ENCODE results near the gene TMEM80. TPM values are rescaled to one million over a fixed set of nuclear protein-coding genes. Genes with fewer than 3 reads are reported as not detected.

The TMEM80 gene
- total and polyA plus RNA-seq, 2 of the 8 experiments (the other 6 are each of a cell fraction or from before 2014, with no cell fraction given): 8.0 to 16.3 TPM

DNA sequence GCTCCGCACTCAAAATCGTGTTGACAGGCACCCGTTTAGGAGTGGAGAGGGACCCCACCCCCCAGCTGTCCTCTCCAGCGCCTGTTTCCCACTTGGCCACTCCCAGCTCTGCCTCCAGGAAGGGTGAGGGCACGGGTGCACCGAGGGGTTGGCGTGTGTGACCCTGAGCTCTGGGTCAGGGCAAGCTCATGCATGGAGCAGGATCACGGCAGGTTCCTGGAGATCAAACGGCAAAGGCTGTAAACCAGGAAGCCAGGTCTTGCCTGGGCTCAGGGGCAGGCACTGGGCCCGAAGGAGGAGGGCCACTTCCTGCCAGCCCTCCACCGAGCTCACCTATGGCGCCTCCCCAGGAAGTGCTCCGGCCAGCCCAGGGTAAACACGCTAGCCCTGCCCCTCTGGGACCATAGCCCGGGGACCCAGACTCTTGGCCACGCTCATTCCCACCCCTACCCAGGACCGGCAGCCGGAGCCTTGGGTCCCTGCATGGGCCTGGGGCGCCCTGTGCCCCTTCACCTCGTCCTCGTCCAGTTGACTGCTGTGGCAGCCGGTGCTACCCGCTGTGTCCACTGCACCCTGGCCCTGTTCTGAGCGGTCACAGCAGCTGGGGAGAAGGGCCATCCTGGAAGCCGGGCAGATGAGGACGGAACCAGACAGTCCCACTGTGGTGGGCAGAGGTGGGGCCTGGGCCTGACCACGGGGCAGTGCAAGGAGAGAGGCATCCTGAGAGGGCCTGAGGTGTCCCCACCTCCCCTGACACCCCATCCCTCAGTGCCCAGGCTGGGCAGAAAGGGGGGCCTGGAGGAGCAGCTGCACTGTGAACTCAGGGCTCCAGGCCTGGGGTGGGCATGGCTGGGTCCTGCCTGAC is 9.4 kb downstream of the TMEM80 start:
- peak overlapping the region; percentile 97; the same call in 1 of the 2 replicates for H2BK15ac ChIP-seq (ENCODE audit: low read length)
- 0 out of 2 replicates have a peak overlapping the region, but pooled peaks have one; percentile 48 for H2BK20ac ChIP-seq (ENCODE audit: low read length)
- H3K14ac ChIP-seq (ENCODE audit: insufficient read length): no peak overlapping the region
- H4K91ac ChIP-seq (replicated peaks; ENCODE audit: insufficient read length, low read length): peak overlapping the region; percentile 91
- no peak overlapping the region; the same call in 1 of the 2 replicates for H4K8ac ChIP-seq (ENCODE audit: extremely low read depth, insufficient read depth, low read length)
- H3K23ac ChIP-seq (ENCODE audit: insufficient read length): no peak overlapping the region
- H2BK12ac ChIP-seq (ENCODE audit: low read depth, low read length): peak overlapping the region; percentile 50; the same call in 1 of the 2 replicates
- no peaks in the 10 kb centered on the region for H3K79me1 ChIP-seq (ENCODE audit: low read depth, low read length)
- peak overlapping the region; percentile 30 for H4K5ac ChIP-seq (ENCODE audit: insufficient read length, low read depth, low read length)
- H3K9ac ChIP-seq (replicated peaks in 1 of 4; ENCODE audit: extremely low read depth in 1 of 4, low read depth in 3 of 4, low read length in 3 of 4): no peak overlapping the region
- H2BK120ac ChIP-seq (replicated peaks; ENCODE audit: low read depth, low read length): no peak overlapping the region
- WGBS, 2 experiments (ENCODE audit: extremely low coverage in 1 of 2, insufficient coverage in 1 of 2, insufficient read length in 1 of 2, insufficient replicate concordance in 2 of 2, low coverage in 1 of 2, low lambda C conversion rate in 2 of 2, missing lambda C conversion rate in 1 of 2): 88% methylated on average over 26 of the region's 27 CpGs; no CpG with 5 or more reads in 1 of the 2 experiments
- H2AFZ ChIP-seq (ENCODE audit: low read length): no peak overlapping the region
- H3K79me2 ChIP-seq (ENCODE audit: control insufficient read depth in 1 of 2, insufficient read depth in 2 of 2, low read length in 2 of 2): no peaks in the 10 kb centered on the region
- peaks cover 8% of the 10 kb centered on the region; the same call in 1 of the 2 replicates for H3K23me2 ChIP-seq (ENCODE audit: low read depth, low read length)
- no peaks in the 10 kb centered on the region for H3K9me3 ChIP-seq (ENCODE audit: insufficient read depth in 2 of 2, low read depth in 1 of 2, low read length in 1 of 2)
- H3K4me2 ChIP-seq (ENCODE audit: insufficient read depth in 1 of 2, low read depth in 2 of 2, low read length in 2 of 2): peak overlapping the region; percentile 62 to 85; a peak in 3 of 4 replicates
- POLR2A ChIA-PET (ENCODE audit: partially characterized antibody): interaction anchor here (1.0 to 2.4 kb wide), 12 partner anchors 10 to 91 kb away, joined by 3 to 16 read pairs (median 4); partner anchors contain the start of genes CEND1, DEAF1, TALDO1 and TMEM80
- H3K4me1 ChIP-seq (replicated peaks in 1 of 4; ENCODE audit: control insufficient read depth in 3 of 4, insufficient read depth in 4 of 4, low read length in 3 of 4): peaks cover 0 to 43% (median 31%) of the 10 kb centered on the region in 4 experiments; a peak in 6 of 7 replicates
- FAIRE-seq: no peak
- no peaks in the 10 kb centered on the region for H3K36me3 ChIP-seq (ENCODE audit: control insufficient read depth in 2 of 4, insufficient read depth in 4 of 4, low read length in 3 of 4)
- peak overlapping the region in 1 of 4 experiments; percentile 64; a peak in 2 of 8 replicates for H3K4me3 ChIP-seq (ENCODE audit: extremely low read depth in 1 of 4, insufficient read depth in 2 of 4, low read depth in 3 of 4, low read length in 4 of 4)
- peak overlapping the region; percentile 86; the same call in 1 of the 2 replicates for H2AK5ac ChIP-seq (ENCODE audit: low read depth, low read length)
- TF ChIP-seq CHD2 (IDR thresholded peaks at IDR 0.05; ENCODE audit: low read length) (no peak), RAD21 (IDR thresholded peaks at IDR 0.05 in 1 of 2, conservative IDR thresholded peaks at IDR 0.05 in 1 of 2; ENCODE audit: low read depth in 2 of 2, low read length in 2 of 2) (no peak), ZNF274 (IDR thresholded peaks at IDR 0.05; ENCODE audit: borderline replicate concordance, extremely low read depth, low read length) (no peak), SUZ12 (IDR thresholded peaks at IDR 0.05; ENCODE audit: low read length) (0 out of 2 replicates have a peak, but pooled peaks have one; percentile 4)
- TF ChIP-seq, protein P1, sequence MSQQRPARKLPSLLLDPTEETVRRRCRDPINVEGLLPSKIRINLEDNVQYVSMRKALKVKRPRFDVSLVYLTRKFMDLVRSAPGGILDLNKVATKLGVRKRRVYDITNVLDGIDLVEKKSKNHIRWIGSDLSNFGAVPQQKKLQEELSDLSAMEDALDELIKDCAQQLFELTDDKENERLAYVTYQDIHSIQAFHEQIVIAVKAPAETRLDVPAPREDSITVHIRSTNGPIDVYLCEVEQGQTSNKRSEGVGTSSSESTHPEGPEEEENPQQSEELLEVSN (IDR thresholded peaks at IDR 0.05): no peak
- peak overlapping the region; percentile 10; the same call in 1 of the 2 replicates for H2BK5ac ChIP-seq (ENCODE audit: low read depth, low read length)
- no peak overlapping the region for H3K27ac ChIP-seq (ENCODE audit: low read depth, low read length)
- H3K56ac ChIP-seq (replicated peaks; ENCODE audit: insufficient read length, low read depth, low read length): peak overlapping the region; percentile 39
- DNase-seq (ENCODE audit: low read depth in 1 of 2, low spot score in 2 of 2): no peak
- H3K27me3 ChIP-seq (replicated peaks in 1 of 4; ENCODE audit: control insufficient read depth in 3 of 4, extremely low read depth in 1 of 4, insufficient read depth in 3 of 4, low read length in 3 of 4): no peaks in the 10 kb centered on the region
- H4K20me1 ChIP-seq (replicated peaks in 1 of 2; ENCODE audit: control insufficient read depth in 1 of 2, insufficient read depth in 2 of 2, low read length in 2 of 2): peaks cover 1 to 2% of the 10 kb centered on the region in 2 experiments
- H3K4ac ChIP-seq (replicated peaks; ENCODE audit: insufficient read length, low read depth, low read length): peak overlapping the region; percentile 94
- H3K18ac ChIP-seq (ENCODE audit: extremely low read depth, low read length): peak overlapping the region; percentile 78
- CTCF ChIA-PET (ENCODE audit: partially characterized antibody): interaction anchor here (0.6 to 3.6 kb wide), 5 partner anchors 8 to 43 kb away, joined by 4 to 22 read pairs (median 8); partner anchors contain the start of genes DEAF1 and TMEM80
